22Rv1 (cell line): ENCODE measurements around the gene CLN3.

Source experiments
- CTCF ChIP-seq: fragments of 450-650 bp; IDR thresholded peaks from 2 replicates; pipeline ENCODE4 v1.5.1; 2017; ENCODE audit warnings: mild to moderate bottlenecking
- ZFX ChIP-seq: fragments of 450-650 bp; IDR thresholded peaks from 2 replicates; pipeline ENCODE4 v1.6.1; 2017; ENCODE audit warnings: antibody characterized with exemption, borderline replicate concordance

DNA sequence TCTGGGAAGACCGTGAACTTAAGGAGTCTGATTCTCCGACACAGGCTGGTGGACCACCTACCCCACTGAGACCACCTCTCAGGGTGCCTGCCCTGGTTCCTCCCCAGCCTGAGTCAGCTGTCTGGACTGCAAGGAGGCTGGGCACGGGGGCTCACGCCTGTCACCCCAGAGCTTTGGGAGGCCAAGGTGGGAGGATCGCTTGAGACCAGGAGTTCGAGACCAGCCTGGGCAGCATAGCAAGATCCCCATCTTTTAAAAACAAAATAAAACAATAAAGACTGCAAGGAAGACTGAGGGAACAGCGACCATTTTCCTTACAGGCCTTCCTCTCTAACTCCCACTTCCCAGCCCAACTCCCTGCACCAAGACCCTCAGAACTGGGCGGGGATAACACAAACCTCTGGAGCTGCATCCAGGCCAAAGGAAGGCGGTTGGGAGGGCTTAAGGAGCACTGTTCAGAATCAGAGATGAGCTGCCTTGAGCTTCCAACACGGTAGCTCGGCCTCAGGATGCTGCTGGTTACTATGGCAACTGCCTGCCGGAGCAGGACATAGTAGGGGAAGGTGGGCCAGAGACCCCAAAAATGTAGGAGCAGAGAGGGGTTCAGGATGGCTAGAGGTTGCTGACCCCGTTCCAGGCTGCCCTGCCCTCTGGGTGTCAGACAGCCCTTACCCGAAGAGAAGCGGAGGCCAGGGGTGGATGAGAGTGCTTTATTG is 7.0 kb upstream of the CLN3 start:
- TF ChIP-seq ZFX (no peak), CTCF (no peak)
